HepG2 (cell line): ENCODE measurements around the gene RNF149. TPM values are rescaled to one million over a fixed set of nuclear protein-coding genes. Genes with fewer than 3 reads are reported as not detected.

Experiments
- ATM ChIP-seq: fragments of 450-650 bp; IDR thresholded peaks from 2 replicates; pipeline ENCODE4 v1.7.1; 2017; ENCODE audit warnings: mild to moderate bottlenecking, borderline replicate concordance
- CREM ChIP-seq, 2 experiments: sonication (generic) in 1 of 2; formaldehyde crosslinking in 1 of 2; IDR thresholded peaks; 2 replicates each; pipeline versions ENCODE4 v1.4.0 to v1.6.1; 2016 to 2020; ENCODE audit warnings: antibody characterized with exemption in 1 of 2, mild to moderate bottlenecking in 1 of 2, missing genetic modification reagents in 1 of 2
- ERF ChIP-seq: IDR thresholded peaks from 2 replicates; pipeline ENCODE4 v1.6.1; 2018; ENCODE audit warnings: missing biosample characterization, missing genetic modification reagents
- FOXK1 ChIP-seq: sonication (generic); formaldehyde crosslinking; IDR thresholded peaks from 2 replicates; pipeline ENCODE4 v1.4.0; 2020; ENCODE audit warnings: low read depth, missing genetic modification reagents, borderline replicate concordance
- GLI4 ChIP-seq: sonication (generic); formaldehyde crosslinking; IDR thresholded peaks from 2 replicates; pipeline ENCODE4 v1.5.1; 2020; ENCODE audit warnings: missing genetic modification reagents, mild to moderate bottlenecking, moderate library complexity, borderline replicate concordance
- HMG20B ChIP-seq: conservative IDR thresholded peaks from 2 replicates; pipeline ENCODE4 v1.6.1; 2016; ENCODE audit warnings: missing genetic modification reagents, missing compliant biosample characterization
- HMGXB4 ChIP-seq, 2 experiments: sonication (generic) in 1 of 2; formaldehyde crosslinking in 1 of 2; IDR thresholded peaks; 2 replicates each; pipeline versions ENCODE4 v1.4.0 to v1.6.1; 2018 to 2020; ENCODE audit warnings: missing genetic modification reagents in 2 of 2, borderline replicate concordance in 1 of 2, low read depth in 1 of 2, mild to moderate bottlenecking in 1 of 2, missing biosample characterization in 1 of 2
- JUN ChIP-seq: sonication (generic); formaldehyde crosslinking; IDR thresholded peaks from 2 replicates; pipeline ENCODE4 v1.4.0; 2020; ENCODE audit warnings: mild to moderate bottlenecking, missing genetic modification reagents
- KAT8 ChIP-seq: IDR thresholded peaks from 2 replicates; pipeline ENCODE4 v1.6.1; 2016; ENCODE audit warnings: missing genetic modification reagents, missing compliant biosample characterization
- MEF2D ChIP-seq: sonication (generic); formaldehyde crosslinking; IDR thresholded peaks from 2 replicates; pipeline ENCODE4 v1.5.1; 2020; ENCODE audit warnings: mild to moderate bottlenecking, missing genetic modification reagents
- MIER3 ChIP-seq: IDR thresholded peaks from 2 replicates; pipeline ENCODE4 v1.6.1; 2016; ENCODE audit warnings: missing compliant biosample characterization, borderline replicate concordance
- NCOR1 ChIP-seq: fragments of 200-600 bp; sonication (generic); IDR thresholded peaks from 2 replicates; pipeline ENCODE4 v1.7.0; 2017; ENCODE audit warnings: antibody characterized with exemption, low read length, borderline replicate concordance
- NR2C2 ChIP-seq: sonication (generic); formaldehyde crosslinking; IDR thresholded peaks from 2 replicates; pipeline ENCODE4 v1.4.0; 2020; ENCODE audit warnings: missing genetic modification reagents, mild to moderate bottlenecking, moderate library complexity, borderline replicate concordance
- PHB2 ChIP-seq: fragments of 450-650 bp; IDR thresholded peaks from 2 replicates; pipeline ENCODE4 v1.6.1; 2018; ENCODE audit not compliant: partially characterized antibody
- POLR2G ChIP-seq: fragments of 200-400 bp; formaldehyde crosslinking; IDR thresholded peaks from 2 replicates; pipeline ENCODE4 v1.6.1; 2018; ENCODE audit warnings: mild to moderate bottlenecking, low read depth, low read length, moderate library complexity
- PPARG ChIP-seq: conservative IDR thresholded peaks from 2 replicates; pipeline ENCODE4 v1.6.1; 2016; ENCODE audit warnings: missing biosample characterization, missing genetic modification reagents
- RORA ChIP-seq: sonication (generic); formaldehyde crosslinking; IDR thresholded peaks from 2 replicates; pipeline ENCODE4 v1.5.0; 2020; ENCODE audit warnings: mild to moderate bottlenecking, missing genetic modification reagents, moderate library complexity
- SYNCRIP ChIP-seq: fragments of 200-400 bp; formaldehyde crosslinking; IDR thresholded peaks from 2 replicates; pipeline ENCODE4 v1.6.1; 2018; ENCODE audit warnings: mild to moderate bottlenecking, low read depth, low read length; ENCODE audit not compliant: insufficient read depth
- ZBTB20 ChIP-seq: sonication (generic); formaldehyde crosslinking; IDR thresholded peaks from 2 replicates; pipeline ENCODE4 v1.8.1; 2023; ENCODE audit warnings: missing genetic modification reagents, low read depth, mild to moderate bottlenecking, borderline replicate concordance
- ZMYM3 ChIP-seq: sonication (generic); formaldehyde crosslinking; IDR thresholded peaks from 2 replicates; pipeline ENCODE4 v1.5.1; 2020; ENCODE audit warnings: mild to moderate bottlenecking, missing genetic modification reagents
- ZNF121 ChIP-seq: sonication (generic); formaldehyde crosslinking; IDR thresholded peaks from 2 replicates; pipeline ENCODE4 v1.5.0; 2020; ENCODE audit warnings: mild to moderate bottlenecking, missing genetic modification reagents
- ZNF441 ChIP-seq: sonication (generic); formaldehyde crosslinking; IDR thresholded peaks from 2 replicates; pipeline ENCODE4 v1.7.0; 2021; ENCODE audit warnings: missing genetic modification reagents, borderline replicate concordance
- ZNF7 ChIP-seq: IDR thresholded peaks from 2 replicates; pipeline ENCODE4 v1.6.1; 2016; ENCODE audit warnings: missing biosample characterization, missing genetic modification reagents
- polyA plus RNA-seq, 8 experiments: library from polyadenylated mRNA; depleted of rRNA in 3 of 8; stranded (reverse) in 7 of 8; unstranded in 1 of 8; fragments of >200 nt; fragmentation: Illumina TruSeq in 4 of 8; extraction: Trizol in 4 of 8; gene quantifications; 2 replicates each; pipeline versions ENCODE4 v1.2.1 to v1.2.3, GENCODE V29; 2011 to 2016; ENCODE audit warnings: low read depth in 4 of 8, missing spikeins in 1 of 8, mixed read lengths in 1 of 8; ENCODE audit not compliant: insufficient read depth in 1 of 8
- total RNA-seq, 5 experiments: library from RNA; depleted of rRNA; stranded (reverse); fragments of >200 nt; fragmentation: Illumina TruSeq; extraction: Trizol; gene quantifications; 2 replicates each; pipeline ENCODE4 v1.2.3, GENCODE V29; 2016; ENCODE audit warnings: low read depth in 1 of 5
- TF ChIP-seq, protein P1 (sequence below): sonication (generic); formaldehyde crosslinking; IDR thresholded peaks from 2 replicates; pipeline ENCODE4 v1.5.0; 2020; ENCODE audit warnings: mild to moderate bottlenecking, missing genetic modification reagents
- TF ChIP-seq, protein P2 (sequence below): sonication (generic); formaldehyde crosslinking; IDR thresholded peaks from 2 replicates; pipeline ENCODE4 v1.8.1; 2022; ENCODE audit warnings: low read depth, mild to moderate bottlenecking, missing genetic modification reagents

Gene RNF149
- total and polyA plus RNA-seq, 2 of the 13 experiments (the other 11 are each of a cell fraction or from before 2014, with no cell fraction given) = 87.6 to 109 TPM

- TF ChIP-seq HMGXB4 (CRISPR knock-in tag; IDR thresholded peaks at IDR 0.05; ENCODE audit: borderline replicate concordance in 1 of 2, low read depth in 1 of 2) (0 out of 4 replicates have a peak, but pooled peaks of 1 of the 2 experiments have one; percentile 41), MEF2D (CRISPR knock-in tag) (0 out of 2 replicates have a peak, but pooled peaks have one; percentile 22), ZBTB20 (peak; percentile 92; the same call in 1 of the 2 replicates), MIER3 (CRISPR knock-in tag) (0 out of 2 replicates have a peak, but pooled peaks have one; percentile 22), ZNF121 (CRISPR knock-in tag) (peak; percentile 96), CREM (IDR thresholded peaks at IDR 0.05) (peak; percentile 34; the same call in 1 of the 2 replicates), CREM (CRISPR knock-in tag; IDR thresholded peaks at IDR 0.05) (no peak), GLI4 (CRISPR knock-in tag) (no peak), POLR2G (no peak), ZNF441 (no peak), ATM (no peak), NR2C2 (CRISPR knock-in tag) (peak; percentile 24; the same call in 1 of the 2 replicates), ZNF7 (CRISPR knock-in tag) (no peak), HMG20B (CRISPR knock-in tag) (no peak), ZMYM3 (CRISPR knock-in tag) (peak; percentile 77; the same call in 1 of the 2 replicates), NCOR1 (peak; percentile 79; the same call in 1 of the 2 replicates), KAT8 (0 out of 2 replicates have a peak, but pooled peaks have one; percentile 30), RORA (CRISPR knock-in tag) (no peak), PHB2 (no peak), ERF (CRISPR knock-in tag) (peak; percentile 42; the same call in 1 of the 2 replicates), PPARG (CRISPR knock-in tag) (peak; percentile 88), FOXK1 (CRISPR knock-in tag) (peak; percentile 41; the same call in 1 of the 2 replicates), SYNCRIP (no peak), JUN (CRISPR knock-in tag) (no peak)
- TF ChIP-seq, protein P1, sequence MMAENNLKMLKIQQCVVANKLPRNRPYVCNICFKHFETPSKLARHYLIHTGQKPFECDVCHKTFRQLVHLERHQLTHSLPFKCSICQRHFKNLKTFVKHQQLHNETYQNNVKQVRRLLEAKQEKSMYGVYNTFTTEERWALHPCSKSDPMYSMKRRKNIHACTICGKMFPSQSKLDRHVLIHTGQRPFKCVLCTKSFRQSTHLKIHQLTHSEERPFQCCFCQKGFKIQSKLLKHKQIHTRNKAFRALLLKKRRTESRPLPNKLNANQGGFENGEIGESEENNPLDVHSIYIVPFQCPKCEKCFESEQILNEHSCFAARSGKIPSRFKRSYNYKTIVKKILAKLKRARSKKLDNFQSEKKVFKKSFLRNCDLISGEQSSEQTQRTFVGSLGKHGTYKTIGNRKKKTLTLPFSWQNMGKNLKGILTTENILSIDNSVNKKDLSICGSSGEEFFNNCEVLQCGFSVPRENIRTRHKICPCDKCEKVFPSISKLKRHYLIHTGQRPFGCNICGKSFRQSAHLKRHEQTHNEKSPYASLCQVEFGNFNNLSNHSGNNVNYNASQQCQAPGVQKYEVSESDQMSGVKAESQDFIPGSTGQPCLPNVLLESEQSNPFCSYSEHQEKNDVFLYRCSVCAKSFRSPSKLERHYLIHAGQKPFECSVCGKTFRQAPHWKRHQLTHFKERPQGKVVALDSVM (CRISPR knock-in tag) = peak; percentile 96
- TF ChIP-seq, protein P2, sequence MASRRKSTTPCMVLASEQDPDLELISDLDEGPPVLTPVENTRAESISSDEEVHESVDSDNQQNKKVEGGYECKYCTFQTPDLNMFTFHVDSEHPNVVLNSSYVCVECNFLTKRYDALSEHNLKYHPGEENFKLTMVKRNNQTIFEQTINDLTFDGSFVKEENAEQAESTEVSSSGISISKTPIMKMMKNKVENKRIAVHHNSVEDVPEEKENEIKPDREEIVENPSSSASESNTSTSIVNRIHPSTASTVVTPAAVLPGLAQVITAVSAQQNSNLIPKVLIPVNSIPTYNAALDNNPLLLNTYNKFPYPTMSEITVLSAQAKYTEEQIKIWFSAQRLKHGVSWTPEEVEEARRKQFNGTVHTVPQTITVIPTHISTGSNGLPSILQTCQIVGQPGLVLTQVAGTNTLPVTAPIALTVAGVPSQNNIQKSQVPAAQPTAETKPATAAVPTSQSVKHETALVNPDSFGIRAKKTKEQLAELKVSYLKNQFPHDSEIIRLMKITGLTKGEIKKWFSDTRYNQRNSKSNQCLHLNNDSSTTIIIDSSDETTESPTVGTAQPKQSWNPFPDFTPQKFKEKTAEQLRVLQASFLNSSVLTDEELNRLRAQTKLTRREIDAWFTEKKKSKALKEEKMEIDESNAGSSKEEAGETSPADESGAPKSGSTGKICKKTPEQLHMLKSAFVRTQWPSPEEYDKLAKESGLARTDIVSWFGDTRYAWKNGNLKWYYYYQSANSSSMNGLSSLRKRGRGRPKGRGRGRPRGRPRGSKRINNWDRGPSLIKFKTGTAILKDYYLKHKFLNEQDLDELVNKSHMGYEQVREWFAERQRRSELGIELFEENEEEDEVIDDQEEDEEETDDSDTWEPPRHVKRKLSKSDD (CRISPR knock-in tag) = no peak
Measured at GRCh38 chr2:101263377-101263800, 45.1 kb downstream of the RNF149 start (continued).
